Measurements from ENCODE around the gene CNTNAP4. TPM values are rescaled to one million over a fixed set of nuclear protein-coding genes. Genes with fewer than 3 reads are reported as not detected.

Gene CNTNAP4
- total and polyA plus RNA-seq, 2 experiments from 2014 or later: 0.64 to 1.1 TPM

GRCh38 chr16:76478105-76478504 is 200.9 kb downstream of the CNTNAP4 start:
- no peaks in the 10 kb centered on the region for H3K36me3 ChIP-seq (replicated peaks; ENCODE audit: insufficient read depth, low read depth)
- no peak overlapping the region for H3K27ac ChIP-seq
- no peak overlapping the region for H3K4me2 ChIP-seq
- H3K9me2 ChIP-seq (replicated peaks; ENCODE audit: insufficient read depth): no peaks in the 10 kb centered on the region
- no peaks in the 10 kb centered on the region for H4K20me1 ChIP-seq (ENCODE audit: insufficient read depth, poor library complexity, severe bottlenecking)
- H2AFZ ChIP-seq: no peak overlapping the region
- no peaks in the 10 kb centered on the region for H3K9me3 ChIP-seq (ENCODE audit: low read depth)
- TF ChIP-seq CTCF (IDR thresholded peaks at IDR 0.05; ENCODE audit: poor library complexity): no peak
- TF ChIP-seq EZH2 (IDR thresholded peaks at IDR 0.05; ENCODE audit: borderline replicate concordance): no peak
- no peak for TF ChIP-seq EZH2phosphoT487 (IDR thresholded peaks at IDR 0.05; ENCODE audit: low read depth, severe bottlenecking, unreplicated experiment)
- H3K4me3 ChIP-seq: no peak overlapping the region
- WGBS (ENCODE audit: low lambda C conversion rate, missing lambda C conversion rate): 69% methylated on average over 4 of the region's 4 CpGs
- H3K27me3 ChIP-seq: no peaks in the 10 kb centered on the region
- DNase-seq (ENCODE audit: low spot score): no peak
- no peaks in the 10 kb centered on the region for H3K4me1 ChIP-seq (ENCODE audit: insufficient read depth)
- H3K79me2 ChIP-seq: no peaks in the 10 kb centered on the region

- no peaks in the 10 kb centered on the region for H3K27me3 ChIP-seq
- H3K4me3 ChIP-seq: no peak overlapping the region
- DNase-seq (ENCODE audit: low spot score): no peak
- no peaks in the 10 kb centered on the region for H3K4me1 ChIP-seq (ENCODE audit: insufficient read depth)
- no peak overlapping the region for H3K27ac ChIP-seq
- 88% methylated on average over 8 of the region's 8 CpGs for WGBS (ENCODE audit: low lambda C conversion rate, missing lambda C conversion rate)
- no peak overlapping the region for H2AFZ ChIP-seq
- H4K20me1 ChIP-seq (ENCODE audit: insufficient read depth, poor library complexity, severe bottlenecking): no peaks in the 10 kb centered on the region
- H3K9me2 ChIP-seq (replicated peaks; ENCODE audit: insufficient read depth): no peaks in the 10 kb centered on the region
- TF ChIP-seq CTCF (IDR thresholded peaks at IDR 0.05; ENCODE audit: poor library complexity): no peak
- no peak for TF ChIP-seq EZH2phosphoT487 (IDR thresholded peaks at IDR 0.05; ENCODE audit: low read depth, severe bottlenecking, unreplicated experiment)
- no peak for TF ChIP-seq EZH2 (IDR thresholded peaks at IDR 0.05; ENCODE audit: borderline replicate concordance)
- H3K79me2 ChIP-seq: no peaks in the 10 kb centered on the region
- H3K4me2 ChIP-seq: no peak overlapping the region
- H3K36me3 ChIP-seq (replicated peaks; ENCODE audit: insufficient read depth, low read depth): no peaks in the 10 kb centered on the region
- H3K9me3 ChIP-seq (ENCODE audit: low read depth): no peaks in the 10 kb centered on the region
Observed at GRCh38 chr16:76483307-76483909, 206.2 kb downstream of the CNTNAP4 start.

- Histone ChIP-seq H2AFZ (no peak overlapping the region), H3K27me3 (no peaks in the 10 kb centered on the region), H3K4me2 (no peak overlapping the region), H3K27ac (no peak overlapping the region), H3K36me3 (replicated peaks; ENCODE audit: insufficient read depth, low read depth) (no peaks in the 10 kb centered on the region), H3K79me2 (no peaks in the 10 kb centered on the region), H3K9me3 (ENCODE audit: low read depth) (no peaks in the 10 kb centered on the region), H3K9me2 (replicated peaks; ENCODE audit: insufficient read depth) (no peaks in the 10 kb centered on the region), H3K4me3 (no peak overlapping the region), H3K4me1 (ENCODE audit: insufficient read depth) (no peaks in the 10 kb centered on the region), H4K20me1 (ENCODE audit: insufficient read depth, poor library complexity, severe bottlenecking) (no peaks in the 10 kb centered on the region)
- 62% methylated on average over 1 of the region's 1 CpG for WGBS (ENCODE audit: low lambda C conversion rate, missing lambda C conversion rate)
- TF ChIP-seq EZH2phosphoT487 (IDR thresholded peaks at IDR 0.05; ENCODE audit: low read depth, severe bottlenecking, unreplicated experiment): no peak
- no peak for TF ChIP-seq EZH2 (IDR thresholded peaks at IDR 0.05; ENCODE audit: borderline replicate concordance)
- no peak for TF ChIP-seq CTCF (IDR thresholded peaks at IDR 0.05; ENCODE audit: poor library complexity)
- no peak for DNase-seq (ENCODE audit: low spot score)
Observed at GRCh38 chr16:76484020-76484419, 206.8 kb downstream of the CNTNAP4 start.
